GM23248 (cell line): ENCODE data around the gene ARHGEF7. TPM values are rescaled to one million over a fixed set of nuclear protein-coding genes. Genes with fewer than 3 reads are reported as not detected.

Experiments used
- DNase-seq: peaks from one replicate; pipeline ENCODE4 v3.0.0-alpha.2; 2015
- H2AFZ ChIP-seq: fragments of 200-600 bp; sonication (generic); 2 replicates; pipeline ENCODE4 v1.6.1; 2016; ENCODE audit warnings: antibody characterized with exemption
- H3F3A ChIP-seq: fragments of 200-600 bp; sonication (generic); 2 replicates; pipeline ENCODE4 v1.6.1; 2016; ENCODE audit warnings: mild to moderate bottlenecking, antibody characterized with exemption, mixed run types; ENCODE audit not compliant: insufficient read depth
- H3K27ac ChIP-seq: fragments of 200-600 bp; sonication (generic); 2 replicates; pipeline ENCODE4 v1.5.1; 2016; ENCODE audit warnings: mild to moderate bottlenecking
- H3K27me3 ChIP-seq: fragments of 200-600 bp; sonication (generic); replicated peaks from 2 replicates; pipeline ENCODE4 v1.6.1; 2016; ENCODE audit warnings: mild to moderate bottlenecking; ENCODE audit not compliant: insufficient read depth
- H3K36me3 ChIP-seq: fragments of 200-600 bp; sonication (generic); 2 replicates; pipeline ENCODE4 v1.6.1; 2016; ENCODE audit warnings: low read depth, mild to moderate bottlenecking
- H3K4me1 ChIP-seq: fragments of 200-600 bp; sonication (generic); 2 replicates; pipeline ENCODE4 v1.6.1; 2016; ENCODE audit warnings: mild to moderate bottlenecking; ENCODE audit not compliant: insufficient read depth
- H3K4me2 ChIP-seq: fragments of 200-600 bp; sonication (generic); one replicate; pipeline ENCODE4 v1.6.1; 2016; ENCODE audit warnings: mild to moderate bottlenecking; ENCODE audit not compliant: unreplicated experiment
- H3K4me3 ChIP-seq: fragments of 200-600 bp; sonication (generic); 2 replicates; pipeline ENCODE4 v1.5.1; 2016; ENCODE audit warnings: mild to moderate bottlenecking
- H3K79me2 ChIP-seq: fragments of 200-600 bp; sonication (generic); 2 replicates; pipeline ENCODE4 v1.6.1; 2016; ENCODE audit warnings: mild to moderate bottlenecking; ENCODE audit not compliant: insufficient read depth
- H3K9ac ChIP-seq: fragments of 200-600 bp; sonication (generic); 2 replicates; pipeline ENCODE4 v1.6.1; 2016; ENCODE audit warnings: mild to moderate bottlenecking
- H3K9me2 ChIP-seq: fragments of 200-600 bp; sonication (generic); 2 replicates; pipeline ENCODE4 v1.6.1; 2016; ENCODE audit warnings: mixed run types, mild to moderate bottlenecking, moderate library complexity; ENCODE audit not compliant: insufficient read depth
- H3K9me3 ChIP-seq: fragments of 200-600 bp; sonication (generic); one replicate; pipeline ENCODE4 v1.6.1; 2017; ENCODE audit warnings: low read depth
- H4K20me1 ChIP-seq: fragments of 200-600 bp; sonication (generic); 2 replicates; pipeline ENCODE4 v1.6.0; 2016; ENCODE audit not compliant: insufficient read depth
- EZH2 ChIP-seq: fragments of 200-600 bp; sonication (generic); IDR thresholded peaks from 2 replicates; pipeline ENCODE4 v1.6.1; 2018; ENCODE audit warnings: antibody characterized with exemption, mild to moderate bottlenecking; ENCODE audit not compliant: insufficient read depth, poor library complexity, severe bottlenecking
- EZH2phosphoT487 ChIP-seq: fragments of 200-600 bp; sonication (generic); IDR thresholded peaks from 2 replicates; pipeline ENCODE4 v1.6.1; 2018; ENCODE audit warnings: antibody characterized with exemption, moderate library complexity, mild to moderate bottlenecking, low read depth; ENCODE audit not compliant: insufficient read depth
- WGBS, 2 experiments: methylation state at CpG; one replicate each; pipeline ENCODE4 v1.1.6; 2015 to 2017; ENCODE audit warnings: low lambda C conversion rate in 2 of 2, low coverage in 1 of 2; ENCODE audit errors: missing lambda C conversion rate in 2 of 2; 5-methylcytosine and 5-hydroxymethylcytosine counted together
- in situ Hi-C: fragments of 300-500 bp; cut with MboI; formaldehyde crosslinking; loops from 2 replicates; pipeline ENCODE4 v1.15.0; 2020
- polyA plus RNA-seq: library from polyadenylated mRNA; unstranded; fragments of >200 nt; fragmentation: Nextera tagmentation; extraction: Ambion mirVana; gene quantifications from 2 replicates; pipeline ENCODE4 v1.2.1, GENCODE V29; 2016
- total RNA-seq: library from RNA; depleted of rRNA; stranded (reverse); fragments of >200 nt; shearing (Covaris generic); gene quantifications from 2 replicates; pipeline ENCODE4 v1.2.3, GENCODE V29; 2014

ARHGEF7 gene
- total and polyA plus RNA-seq, 2 experiments from 2014 or later = 19.0 to 23.0 TPM

GRCh38 chr13:111159362-111160320 is 44.5 kb downstream of the ARHGEF7 start:
- WGBS, 2 experiments = 98 to 99% methylated on average over 3 of the region's 3 CpGs
- peaks cover 5% of the 10 kb centered on the region; the same call in 1 of the 2 replicates for H3F3A ChIP-seq
- no peak overlapping the region for H3K4me2 ChIP-seq
- DNase-seq = no peak
- H3K27ac ChIP-seq = no peak overlapping the region
- no peak overlapping the region for H3K4me3 ChIP-seq
- in situ Hi-C loops = no loop called here
- TF ChIP-seq EZH2 (no peak), EZH2phosphoT487 (no peak)
- H3K79me2 ChIP-seq = peaks cover 100% of the 10 kb centered on the region
- H3K27me3 ChIP-seq = no peaks in the 10 kb centered on the region
- H3K9me2 ChIP-seq = no peaks in the 10 kb centered on the region
- no peak overlapping the region for H3K9ac ChIP-seq
- peaks cover 17% of the 10 kb centered on the region; the same call in 1 of the 2 replicates for H4K20me1 ChIP-seq
- peaks cover 22% of the 10 kb centered on the region for H3K4me1 ChIP-seq
- H3K36me3 ChIP-seq = peaks cover 7% of the 10 kb centered on the region; the same call in 1 of the 2 replicates
- no peak overlapping the region for H2AFZ ChIP-seq
- H3K9me3 ChIP-seq = no peaks in the 10 kb centered on the region

DNA sequence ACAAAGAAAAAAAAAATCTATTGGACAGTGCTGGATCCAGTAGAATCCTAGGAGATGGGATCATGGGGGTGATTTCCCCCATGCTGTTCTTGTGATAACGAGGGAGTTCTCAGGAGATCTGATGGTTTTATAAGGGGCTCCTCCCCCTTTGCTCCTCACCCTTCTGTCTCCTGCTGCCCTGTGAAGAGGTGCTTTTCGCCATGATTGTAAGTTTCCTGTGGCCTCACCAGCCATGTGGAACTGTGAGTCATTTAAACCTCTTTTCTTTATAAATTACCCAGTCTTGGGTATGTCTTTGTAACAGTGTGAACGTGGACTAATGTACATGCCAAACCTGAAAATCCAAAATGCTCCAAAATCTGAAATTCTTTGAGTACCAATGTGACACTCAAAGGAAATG is 45.5 kb downstream of the ARHGEF7 start:
- in situ Hi-C loops = no loop called here
- 95 to 97% methylated on average over 3 of the region's 3 CpGs for WGBS, 2 experiments
- H3K9me2 ChIP-seq = no peaks in the 10 kb centered on the region
- H2AFZ ChIP-seq = no peak overlapping the region
- TF ChIP-seq EZH2 (no peak), EZH2phosphoT487 (no peak)
- no peak for DNase-seq
- H3F3A ChIP-seq = no peaks in the 10 kb centered on the region
- H3K9me3 ChIP-seq = no peaks in the 10 kb centered on the region
- peaks cover 19% of the 10 kb centered on the region; the same call in 1 of the 2 replicates for H4K20me1 ChIP-seq
- H3K4me1 ChIP-seq = peaks cover 12% of the 10 kb centered on the region
- no peak overlapping the region for H3K27ac ChIP-seq
- H3K4me2 ChIP-seq = no peak overlapping the region
- H3K79me2 ChIP-seq = peaks cover 100% of the 10 kb centered on the region
- no peak overlapping the region for H3K4me3 ChIP-seq
- H3K27me3 ChIP-seq = no peaks in the 10 kb centered on the region
- H3K36me3 ChIP-seq = peaks cover 7% of the 10 kb centered on the region; the same call in 1 of the 2 replicates
- no peak overlapping the region for H3K9ac ChIP-seq

DNA sequence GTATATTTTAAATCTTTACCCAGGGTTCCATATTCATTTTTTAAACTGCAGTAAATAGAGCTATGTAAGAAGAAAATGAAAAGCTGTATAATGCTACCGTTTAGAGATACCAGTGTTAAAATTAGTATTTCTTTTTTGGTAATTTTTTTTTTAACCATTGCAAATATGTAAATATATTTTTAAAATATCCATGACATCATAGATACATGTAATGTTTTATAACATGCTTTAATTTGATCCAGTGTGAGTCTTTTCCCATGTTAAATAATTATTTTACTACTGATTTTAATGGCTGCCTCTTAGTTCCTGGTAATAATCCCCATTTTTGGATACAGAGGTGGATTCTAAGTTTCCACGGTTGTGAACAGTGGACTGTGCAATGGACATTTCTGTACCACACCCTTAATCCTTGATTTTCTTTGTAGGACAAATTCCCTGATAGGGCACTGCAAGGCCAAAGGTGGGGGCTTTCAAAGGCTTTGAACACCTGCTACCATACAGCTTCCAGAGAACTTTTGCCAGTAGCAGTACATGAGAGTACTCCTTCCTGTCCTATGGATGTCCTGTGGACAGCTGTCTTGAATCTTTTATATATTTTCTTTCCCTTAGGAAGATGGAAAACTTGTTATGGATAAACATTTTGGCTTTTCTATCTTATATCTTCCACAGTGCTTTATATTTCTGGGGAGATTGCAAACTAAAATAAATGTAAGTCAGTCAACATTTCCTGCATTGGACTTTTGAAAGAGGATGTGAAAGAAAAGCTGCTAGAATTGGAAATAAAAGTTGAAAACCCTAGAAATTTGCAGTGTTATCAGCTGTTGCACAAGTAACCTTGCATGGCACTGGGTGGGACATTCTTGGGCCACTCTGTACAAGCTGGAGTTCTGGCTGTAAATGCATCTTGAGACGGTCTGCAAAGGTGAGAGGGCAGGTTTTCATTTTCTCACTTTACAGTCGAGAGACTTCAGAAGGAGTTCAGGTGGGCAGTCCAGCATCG is 46.8 kb downstream of the ARHGEF7 start:
- Histone ChIP-seq H3K4me1 (peaks cover under 1% of the 10 kb centered on the region; the same call in 1 of the 2 replicates), H4K20me1 (peaks cover 19% of the 10 kb centered on the region; the same call in 1 of the 2 replicates), H3K36me3 (peaks cover 7% of the 10 kb centered on the region; the same call in 1 of the 2 replicates), H3K79me2 (peaks cover 100% of the 10 kb centered on the region), H3K9me3 (no peaks in the 10 kb centered on the region), H3K27me3 (no peaks in the 10 kb centered on the region), H3K9ac (no peak overlapping the region), H3K9me2 (no peaks in the 10 kb centered on the region), H3K4me3 (no peak overlapping the region), H3K27ac (no peak overlapping the region), H3F3A (no peaks in the 10 kb centered on the region), H2AFZ (no peak overlapping the region), H3K4me2 (no peak overlapping the region)
- TF ChIP-seq EZH2phosphoT487 (no peak), EZH2 (no peak)
- DNase-seq = no peak
- in situ Hi-C loops = no loop called here
- WGBS, 2 experiments = 72 to 77% methylated on average over 5 of the region's 5 CpGs
